K562 (cell line): Measurements from ENCODE around the gene SPATA13.

ENCODE experiments used
- KAT7 ChIP-seq: sonication (generic); formaldehyde crosslinking; IDR thresholded peaks from 2 replicates; pipeline ENCODE4 v1.8.0; 2022; ENCODE audit warnings: missing genetic modification reagents, mild to moderate bottlenecking, borderline replicate concordance
- MYBL2 ChIP-seq, 2 experiments: fragments of 450-650 bp in 1 of 2; sonication (generic) in 1 of 2; formaldehyde crosslinking in 1 of 2; IDR thresholded peaks; 2 replicates each; pipeline versions ENCODE4 v1.6.1 to v1.8.1; 2017 to 2022; ENCODE audit warnings: borderline replicate concordance in 1 of 2, inconsistent platforms in 1 of 2, low read depth in 1 of 2, mild to moderate bottlenecking in 1 of 2, missing genetic modification reagents in 1 of 2, moderate library complexity in 1 of 2
- POLR2A ChIP-seq: fragments of 450-650 bp; conservative IDR thresholded peaks from 2 replicates; pipeline ENCODE4 v1.6.1; 2016
- RCOR1 ChIP-seq, 2 experiments: IDR thresholded peaks; 2 replicates each; pipeline ENCODE4 v1.6.1; 2012; ENCODE audit warnings: low read depth in 2 of 2, low read length in 2 of 2, borderline replicate concordance in 1 of 2, improper control_type of control experiment in 1 of 2
- SMC3 ChIP-seq: conservative IDR thresholded peaks from 2 replicates; pipeline ENCODE4 v1.6.1; 2011; ENCODE audit warnings: low read depth, low read length, improper control_type of control experiment; ENCODE audit not compliant: insufficient read depth
- ZNF232 ChIP-seq: sonication (generic); formaldehyde crosslinking; IDR thresholded peaks from 2 replicates; pipeline ENCODE4 v1.8.0; 2022; ENCODE audit warnings: mild to moderate bottlenecking, missing genetic modification reagents

- TF ChIP-seq KAT7 (CRISPR knock-in tag) (no peak), POLR2A (no peak), MYBL2 (IDR thresholded peaks at IDR 0.05; ENCODE audit: low read depth) (no peak), MYBL2 (CRISPR knock-in tag; IDR thresholded peaks at IDR 0.05; ENCODE audit: borderline replicate concordance) (no peak), ZNF232 (CRISPR knock-in tag) (no peak), SMC3 (no peak), RCOR1 (IDR thresholded peaks at IDR 0.05; ENCODE audit: borderline replicate concordance in 1 of 2, low read depth in 2 of 2, low read length in 2 of 2) (no peak)
These were observed 120.9 kb downstream of the SPATA13 start for GRCh38 chr13:24281188-24282008.
